Measurements from ENCODE around the gene N4BP3. TPM values are rescaled to one million over a fixed set of nuclear protein-coding genes. Genes with fewer than 3 reads are reported as not detected.
"Not testable (repeated sequence)": the region's sequence is repeated elsewhere in the genome, so short reads cannot be mapped to it uniquely, and the experiment has no call there.

N4BP3 gene
- total and polyA plus RNA-seq, 2 experiments from 2014 or later: 0.09 to 0.32 TPM

GRCh38 chr5:178071108-178071507, 42.2 kb upstream of the N4BP3 start:
- 44 to 53% methylated on average over 4 of the region's 4 CpGs for WGBS, 2 experiments (ENCODE audit: low coverage in 1 of 2, low lambda C conversion rate in 2 of 2, missing lambda C conversion rate in 2 of 2)
- H3K4me1 ChIP-seq (ENCODE audit: insufficient read depth): no peaks in the 10 kb centered on the region
- H3K4me2 ChIP-seq (ENCODE audit: unreplicated experiment): no peak overlapping the region
- no peak overlapping the region for H3K4me3 ChIP-seq
- no peak for TF ChIP-seq EZH2phosphoT487 (IDR thresholded peaks at IDR 0.05; ENCODE audit: insufficient read depth, low read depth)
- TF ChIP-seq EZH2 (IDR thresholded peaks at IDR 0.05; ENCODE audit: insufficient read depth, poor library complexity, severe bottlenecking): no peak
- H3K36me3 ChIP-seq (ENCODE audit: low read depth): no peaks in the 10 kb centered on the region
- H3K9me2 ChIP-seq (ENCODE audit: insufficient read depth): no peaks in the 10 kb centered on the region
- no peak overlapping the region for H3K9ac ChIP-seq
- DNase-seq: no peak
- peaks cover 21% of the 10 kb centered on the region for H3K27me3 ChIP-seq (replicated peaks; ENCODE audit: insufficient read depth)
- no peaks in the 10 kb centered on the region for H3K9me3 ChIP-seq (ENCODE audit: low read depth)
- no peaks in the 10 kb centered on the region for H4K20me1 ChIP-seq (ENCODE audit: insufficient read depth)
- H3F3A ChIP-seq (ENCODE audit: insufficient read depth): no peaks in the 10 kb centered on the region
- H3K79me2 ChIP-seq (ENCODE audit: insufficient read depth): no peaks in the 10 kb centered on the region
- no peak overlapping the region for H3K27ac ChIP-seq
- in situ Hi-C loops (cut with MboI): no loop called here
- H2AFZ ChIP-seq: no peak overlapping the region

- Histone ChIP-seq H3K36me3 (ENCODE audit: low read depth) (no peaks in the 10 kb centered on the region), H4K20me1 (ENCODE audit: insufficient read depth) (no peaks in the 10 kb centered on the region), H2AFZ (no peak overlapping the region), H3K27ac (no peak overlapping the region), H3K4me2 (ENCODE audit: unreplicated experiment) (no peak overlapping the region), H3K79me2 (ENCODE audit: insufficient read depth) (no peaks in the 10 kb centered on the region), H3K9me2 (ENCODE audit: insufficient read depth) (no peaks in the 10 kb centered on the region), H3K9me3 (ENCODE audit: low read depth) (no peaks in the 10 kb centered on the region), H3K4me3 (no peak overlapping the region), H3K4me1 (ENCODE audit: insufficient read depth) (no peaks in the 10 kb centered on the region), H3K9ac (no peak overlapping the region), H3F3A (ENCODE audit: insufficient read depth) (peaks cover 8% of the 10 kb centered on the region; the same call in 1 of the 2 replicates), H3K27me3 (replicated peaks; ENCODE audit: insufficient read depth) (peaks cover 20% of the 10 kb centered on the region)
- no peak for DNase-seq
- in situ Hi-C loops (cut with MboI): no loop called here
- 69 to 72% methylated on average over 10 of the region's 10 CpGs for WGBS, 2 experiments (ENCODE audit: low coverage in 1 of 2, low lambda C conversion rate in 2 of 2, missing lambda C conversion rate in 2 of 2)
- TF ChIP-seq EZH2 (IDR thresholded peaks at IDR 0.05; ENCODE audit: insufficient read depth, poor library complexity, severe bottlenecking): no peak
- no peak for TF ChIP-seq EZH2phosphoT487 (IDR thresholded peaks at IDR 0.05; ENCODE audit: insufficient read depth, low read depth)
These were observed 40.6 kb upstream of the N4BP3 start for GRCh38 chr5:178072749-178073148.

- 15 to 19% methylated on average over 14 of the region's 14 CpGs for WGBS, 2 experiments (ENCODE audit: low coverage in 1 of 2, low lambda C conversion rate in 2 of 2, missing lambda C conversion rate in 2 of 2)
- Histone ChIP-seq H3K4me2 (ENCODE audit: unreplicated experiment) (no peak overlapping the region), H3F3A (ENCODE audit: insufficient read depth) (peaks cover 9% of the 10 kb centered on the region; the same call in 1 of the 2 replicates), H3K9ac (no peak overlapping the region), H3K79me2 (ENCODE audit: insufficient read depth) (no peaks in the 10 kb centered on the region), H4K20me1 (ENCODE audit: insufficient read depth) (no peaks in the 10 kb centered on the region), H2AFZ (no peak overlapping the region), H3K27me3 (replicated peaks; ENCODE audit: insufficient read depth) (peaks cover 13% of the 10 kb centered on the region; the same call in 1 of the 2 replicates), H3K36me3 (ENCODE audit: low read depth) (no peaks in the 10 kb centered on the region), H3K9me3 (ENCODE audit: low read depth) (no peaks in the 10 kb centered on the region), H3K4me1 (ENCODE audit: insufficient read depth) (peaks cover 7% of the 10 kb centered on the region; the same call in 1 of the 2 replicates), H3K9me2 (ENCODE audit: insufficient read depth) (no peaks in the 10 kb centered on the region), H3K4me3 (no peak overlapping the region), H3K27ac (no peak overlapping the region)
- peak; percentile 39 for DNase-seq
- TF ChIP-seq EZH2 (IDR thresholded peaks at IDR 0.05; ENCODE audit: insufficient read depth, poor library complexity, severe bottlenecking) (no peak), EZH2phosphoT487 (IDR thresholded peaks at IDR 0.05; ENCODE audit: insufficient read depth, low read depth) (no peak)
- in situ Hi-C loops (cut with MboI): no loop called here
These were observed 38.9 kb upstream of the N4BP3 start for GRCh38 chr5:178074266-178074952.

- in situ Hi-C loops (cut with MboI): loop anchor here (5.0 kb wide), 1 partner anchor 85 kb away; no protein-coding TSS in a partner anchor
These were observed 36.4 kb upstream of the N4BP3 start for GRCh38 chr5:178076965-178077364.

More at GRCh38 chr5:178076965-178077364, 36.4 kb upstream of the N4BP3 start:
- DNase-seq: peak; percentile 30
- not testable (repeated sequence) for H3K9me2 ChIP-seq (ENCODE audit: insufficient read depth); H2AFZ ChIP-seq; H3K4me3 ChIP-seq; H3K4me1 ChIP-seq (ENCODE audit: insufficient read depth); H3K79me2 ChIP-seq (ENCODE audit: insufficient read depth); H3K36me3 ChIP-seq (ENCODE audit: low read depth); H3K4me2 ChIP-seq (ENCODE audit: unreplicated experiment); H3K27ac ChIP-seq; H3K9me3 ChIP-seq (ENCODE audit: low read depth); H3K9ac ChIP-seq; H3F3A ChIP-seq (ENCODE audit: insufficient read depth); H4K20me1 ChIP-seq (ENCODE audit: insufficient read depth)
- 100% methylated on average over 4 of the region's 4 CpGs for WGBS, 2 experiments (ENCODE audit: low coverage in 1 of 2, low lambda C conversion rate in 2 of 2, missing lambda C conversion rate in 2 of 2)
- H3K27me3 ChIP-seq (replicated peaks; ENCODE audit: insufficient read depth): peaks cover 13% of the 10 kb centered on the region; the same call in 1 of the 2 replicates

Data from GM23248 (cell line).